Suprapubic skin (tissue), 4 donors: Measurements from ENCODE around the gene ZGRF1. TPM values are rescaled to one million over a fixed set of nuclear protein-coding genes. Genes with fewer than 3 reads are reported as not detected.
A peak's percentile ranks its signal among the peaks of the same experiment; 100 is the strongest.

Experiments used
- DNase-seq, 2 donors: peaks; one replicate each; pipeline ENCODE4 v3.0.0-alpha.2; 2019; ENCODE audit warnings: low spot score in 2 of 2
- H3K27ac ChIP-seq: fragments of 200-600 bp; sonication (generic); one replicate; pipeline ENCODE4 v1.5.1; 2019
- H3K27me3 ChIP-seq: fragments of 200-600 bp; sonication (generic); one replicate; pipeline ENCODE4 v1.5.1; 2019
- H3K36me3 ChIP-seq: fragments of 200-600 bp; sonication (generic); one replicate; pipeline ENCODE4 v1.5.1; 2019
- H3K4me1 ChIP-seq: fragments of 200-600 bp; sonication (generic); one replicate; pipeline ENCODE4 v1.5.1; 2019
- H3K4me3 ChIP-seq: fragments of 200-600 bp; sonication (generic); one replicate; pipeline ENCODE4 v1.5.1; 2019; ENCODE audit warnings: mild to moderate bottlenecking
- H3K9me3 ChIP-seq: fragments of 200-600 bp; sonication (generic); one replicate; pipeline ENCODE4 v1.5.1; 2019
- EP300 ChIP-seq: sonication (generic); formaldehyde crosslinking; IDR thresholded peaks from one replicate; pipeline ENCODE4 v1.6.1; 2017; ENCODE audit warnings: antibody characterized with exemption
- POLR2A ChIP-seq, 2 donors: fragments of 450-650 bp; IDR thresholded peaks; one replicate each; pipeline ENCODE4 v1.6.1; 2017; ENCODE audit warnings: antibody characterized with exemption in 2 of 2, mild to moderate bottlenecking in 2 of 2, moderate library complexity in 2 of 2
- POLR2AphosphoS5 ChIP-seq, 3 donors: sonication (generic); formaldehyde crosslinking; IDR thresholded peaks; one replicate each; pipeline ENCODE4 v1.6.1; 2017; ENCODE audit warnings: antibody characterized with exemption in 3 of 3
- WGBS: methylation state at CpG from one replicate; pipeline ENCODE4 v1.1.5; 2018; 5-methylcytosine and 5-hydroxymethylcytosine counted together
- total RNA-seq, 4 donors: library from RNA; depleted of rRNA; stranded (reverse); fragments of >200 nt; gene quantifications; one replicate each; pipeline ENCODE4 v1.1.0, GENCODE V29; 2016
- TF ChIP-seq, protein P1 (sequence below), 2 donors: fragments of 200-600 bp in 1 of 2; fragments of 450-650 bp in 1 of 2; sonication (generic) in 1 of 2; IDR thresholded peaks; one replicate each; pipeline ENCODE4 v1.5.1; 2016 to 2019; ENCODE audit warnings: antibody characterized with exemption in 2 of 2, mild to moderate bottlenecking in 1 of 2, moderate library complexity in 1 of 2

The ZGRF1 gene
- 1 to 10 TPM; 2.0 to 9.7 (median 6.6) TPM for total RNA-seq

- peak within 1 kb of the TSS; percentile 68 for H3K4me3 ChIP-seq
- under 1% methylated on average over 66 of the region's 66 CpGs for WGBS
- peak within 1 kb of the TSS; percentile 94 for H3K27ac ChIP-seq
- TF ChIP-seq EP300 (no peak), POLR2A (IDR thresholded peaks at IDR 0.05) (peak in 1 of 2 donors; percentile 58), POLR2AphosphoS5 (IDR thresholded peaks at IDR 0.05) (peak; percentile 14 to 96 (median 43))
- TF ChIP-seq, protein P1, sequence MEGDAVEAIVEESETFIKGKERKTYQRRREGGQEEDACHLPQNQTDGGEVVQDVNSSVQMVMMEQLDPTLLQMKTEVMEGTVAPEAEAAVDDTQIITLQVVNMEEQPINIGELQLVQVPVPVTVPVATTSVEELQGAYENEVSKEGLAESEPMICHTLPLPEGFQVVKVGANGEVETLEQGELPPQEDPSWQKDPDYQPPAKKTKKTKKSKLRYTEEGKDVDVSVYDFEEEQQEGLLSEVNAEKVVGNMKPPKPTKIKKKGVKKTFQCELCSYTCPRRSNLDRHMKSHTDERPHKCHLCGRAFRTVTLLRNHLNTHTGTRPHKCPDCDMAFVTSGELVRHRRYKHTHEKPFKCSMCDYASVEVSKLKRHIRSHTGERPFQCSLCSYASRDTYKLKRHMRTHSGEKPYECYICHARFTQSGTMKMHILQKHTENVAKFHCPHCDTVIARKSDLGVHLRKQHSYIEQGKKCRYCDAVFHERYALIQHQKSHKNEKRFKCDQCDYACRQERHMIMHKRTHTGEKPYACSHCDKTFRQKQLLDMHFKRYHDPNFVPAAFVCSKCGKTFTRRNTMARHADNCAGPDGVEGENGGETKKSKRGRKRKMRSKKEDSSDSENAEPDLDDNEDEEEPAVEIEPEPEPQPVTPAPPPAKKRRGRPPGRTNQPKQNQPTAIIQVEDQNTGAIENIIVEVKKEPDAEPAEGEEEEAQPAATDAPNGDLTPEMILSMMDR (IDR thresholded peaks at IDR 0.05) = peak; percentile 97 to 99
- DNase-seq = peak; percentile 99
- no peaks in the 10 kb centered on the region for H3K27me3 ChIP-seq
- peaks cover 21% of the 10 kb centered on the region for H3K4me1 ChIP-seq
- no peaks in the 10 kb centered on the region for H3K9me3 ChIP-seq
- no peaks in the 10 kb centered on the region for H3K36me3 ChIP-seq
Observed at GRCh38 chr4:112636688-112637551, at the start of gene ZGRF1, which contains the start of gene LARP7. Gene ZGRF1, minus strand, starts transcription at chr4:112636909. Its CDS starts 3,733 bp downstream, at chr4:112633176. Gene LARP7, plus strand, starts transcription at chr4:112637143. Its CDS starts 7,527 bp downstream, at chr4:112644670.

- TF ChIP-seq, protein P1 (IDR thresholded peaks at IDR 0.05) = no peak
- no peak for TF ChIP-seq POLR2AphosphoS5 (IDR thresholded peaks at IDR 0.05)
- TF ChIP-seq POLR2A (IDR thresholded peaks at IDR 0.05) = no peak
- TF ChIP-seq EP300 = no peak
- 46% methylated on average over 2 of the region's 2 CpGs for WGBS
- no peak for DNase-seq
- no peaks in the 10 kb centered on the region for H3K4me1 ChIP-seq
- H3K27me3 ChIP-seq = no peaks in the 10 kb centered on the region
- H3K9me3 ChIP-seq = no peaks in the 10 kb centered on the region
- H3K36me3 ChIP-seq = no peaks in the 10 kb centered on the region
- H3K27ac ChIP-seq = no peak overlapping the region
- no peak overlapping the region for H3K4me3 ChIP-seq
Observed at GRCh38 chr4:112680996-112681395, 44.3 kb upstream of the ZGRF1 start.

DNA sequence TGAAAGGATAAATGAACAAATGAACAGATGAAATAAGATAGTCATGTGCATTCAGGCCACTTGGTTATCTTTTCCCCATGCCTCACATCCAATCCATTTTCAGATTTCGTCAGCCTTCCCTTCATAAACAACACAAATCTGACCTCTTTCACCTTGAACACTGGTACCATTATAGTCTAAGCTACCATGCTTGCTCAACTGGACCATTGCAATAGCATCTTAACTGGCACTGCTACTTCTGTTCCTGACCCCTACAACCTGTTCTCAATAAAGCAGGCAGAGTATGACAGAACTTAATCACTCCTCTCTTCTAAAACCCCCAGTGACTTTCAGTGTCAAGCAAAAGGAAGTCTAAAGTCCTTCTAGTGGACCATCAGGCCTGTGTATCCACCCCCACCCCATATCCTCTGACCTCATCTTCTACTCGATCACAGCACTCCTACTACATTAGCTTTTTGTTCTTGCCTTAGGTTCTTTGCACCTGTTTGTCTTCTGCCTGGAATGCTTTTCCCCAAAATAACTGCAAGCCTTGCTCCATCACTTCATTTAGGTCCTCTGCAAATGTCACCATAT is 40.9 kb upstream of the ZGRF1 start:
- Histone ChIP-seq H3K27me3 (no peaks in the 10 kb centered on the region), H3K9me3 (no peaks in the 10 kb centered on the region), H3K36me3 (no peaks in the 10 kb centered on the region), H3K27ac (no peak overlapping the region), H3K4me3 (no peak overlapping the region), H3K4me1 (no peaks in the 10 kb centered on the region)
- 79% methylated on average over 2 of the region's 2 CpGs for WGBS
- DNase-seq = no peak
- TF ChIP-seq POLR2A (IDR thresholded peaks at IDR 0.05) (no peak), POLR2AphosphoS5 (IDR thresholded peaks at IDR 0.05) (no peak), EP300 (no peak)
- TF ChIP-seq, protein P1 (IDR thresholded peaks at IDR 0.05) = no peak

DNA sequence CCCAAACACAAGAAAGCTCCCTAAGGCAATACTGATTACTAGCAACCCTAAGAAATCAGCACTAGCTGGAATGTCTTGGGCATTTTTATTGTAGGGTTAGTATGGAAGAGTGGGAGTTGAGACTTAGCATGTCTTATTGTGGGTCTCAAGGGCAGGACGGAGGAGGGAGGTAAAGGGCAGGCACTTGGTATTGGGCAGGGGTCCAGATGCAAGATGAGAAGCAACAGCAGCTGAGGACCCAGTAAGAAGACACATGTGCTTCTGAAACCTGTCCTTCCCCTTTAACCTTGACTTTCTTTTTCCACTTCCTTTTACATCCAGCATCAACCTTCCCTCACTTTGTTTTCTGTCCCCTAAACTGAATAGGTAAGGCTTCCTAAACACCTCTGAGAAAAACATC is 37.7 kb upstream of the ZGRF1 start:
- no peaks in the 10 kb centered on the region for H3K9me3 ChIP-seq
- H3K27me3 ChIP-seq = no peaks in the 10 kb centered on the region
- no peak overlapping the region for H3K4me3 ChIP-seq
- no peaks in the 10 kb centered on the region for H3K4me1 ChIP-seq
- TF ChIP-seq POLR2A (IDR thresholded peaks at IDR 0.05) = no peak
- TF ChIP-seq POLR2AphosphoS5 (IDR thresholded peaks at IDR 0.05) = no peak
- TF ChIP-seq, protein P1 (IDR thresholded peaks at IDR 0.05) = no peak
- TF ChIP-seq EP300 = no peak
- DNase-seq = no peak
- 50% methylated on average over 1 of the region's 1 CpG for WGBS
- H3K27ac ChIP-seq = no peak overlapping the region
- H3K36me3 ChIP-seq = no peaks in the 10 kb centered on the region

DNA sequence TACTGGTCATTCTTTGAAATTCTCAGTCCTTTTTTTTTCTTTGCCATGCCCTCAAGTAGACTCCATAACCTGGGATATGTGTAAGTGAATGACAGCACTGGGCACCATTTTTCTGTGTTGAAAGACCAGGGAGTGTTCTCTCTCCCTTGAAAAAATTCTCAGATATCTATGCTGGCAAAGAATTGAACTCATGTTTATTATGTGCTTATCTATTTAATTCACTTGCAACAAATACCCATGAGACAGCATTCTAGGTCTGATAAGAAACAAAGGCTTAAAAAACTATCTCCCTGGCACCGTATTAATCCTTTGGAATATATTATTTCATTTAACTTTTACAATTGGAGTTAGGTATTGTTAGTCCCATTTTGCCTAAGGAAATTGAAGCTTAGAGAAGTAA is 37.0 kb upstream of the ZGRF1 start:
- TF ChIP-seq EP300 (no peak), POLR2AphosphoS5 (IDR thresholded peaks at IDR 0.05) (no peak), POLR2A (IDR thresholded peaks at IDR 0.05) (no peak)
- TF ChIP-seq, protein P1 (IDR thresholded peaks at IDR 0.05) = no peak
- Histone ChIP-seq H3K4me3 (no peak overlapping the region), H3K27ac (no peak overlapping the region), H3K4me1 (no peaks in the 10 kb centered on the region), H3K36me3 (no peaks in the 10 kb centered on the region), H3K9me3 (no peaks in the 10 kb centered on the region), H3K27me3 (no peaks in the 10 kb centered on the region)
- 58% methylated on average over 1 of the region's 1 CpG for WGBS
- no peak for DNase-seq
